OCI-LY3 (cell line): Measurements from ENCODE around the gene DPF3.
A peak's percentile ranks its signal among the peaks of the same experiment; 100 is the strongest.

ENCODE experiments used
- EZH2phosphoT487 ChIP-seq: fragments of 200-600 bp; shearing (Covaris generic); IDR thresholded peaks from 2 replicates; pipeline ENCODE4 v1.6.1; 2018; ENCODE audit warnings: antibody characterized with exemption, mixed run types, low read depth
- TF ChIP-seq, protein P1 (sequence below): fragments of 200-600, 300-600 bp; sonication (generic); IDR thresholded peaks from 2 replicates; pipeline ENCODE4 v1.5.1; 2014; ENCODE audit warnings: antibody characterized with exemption, low read length, low read depth

DNA sequence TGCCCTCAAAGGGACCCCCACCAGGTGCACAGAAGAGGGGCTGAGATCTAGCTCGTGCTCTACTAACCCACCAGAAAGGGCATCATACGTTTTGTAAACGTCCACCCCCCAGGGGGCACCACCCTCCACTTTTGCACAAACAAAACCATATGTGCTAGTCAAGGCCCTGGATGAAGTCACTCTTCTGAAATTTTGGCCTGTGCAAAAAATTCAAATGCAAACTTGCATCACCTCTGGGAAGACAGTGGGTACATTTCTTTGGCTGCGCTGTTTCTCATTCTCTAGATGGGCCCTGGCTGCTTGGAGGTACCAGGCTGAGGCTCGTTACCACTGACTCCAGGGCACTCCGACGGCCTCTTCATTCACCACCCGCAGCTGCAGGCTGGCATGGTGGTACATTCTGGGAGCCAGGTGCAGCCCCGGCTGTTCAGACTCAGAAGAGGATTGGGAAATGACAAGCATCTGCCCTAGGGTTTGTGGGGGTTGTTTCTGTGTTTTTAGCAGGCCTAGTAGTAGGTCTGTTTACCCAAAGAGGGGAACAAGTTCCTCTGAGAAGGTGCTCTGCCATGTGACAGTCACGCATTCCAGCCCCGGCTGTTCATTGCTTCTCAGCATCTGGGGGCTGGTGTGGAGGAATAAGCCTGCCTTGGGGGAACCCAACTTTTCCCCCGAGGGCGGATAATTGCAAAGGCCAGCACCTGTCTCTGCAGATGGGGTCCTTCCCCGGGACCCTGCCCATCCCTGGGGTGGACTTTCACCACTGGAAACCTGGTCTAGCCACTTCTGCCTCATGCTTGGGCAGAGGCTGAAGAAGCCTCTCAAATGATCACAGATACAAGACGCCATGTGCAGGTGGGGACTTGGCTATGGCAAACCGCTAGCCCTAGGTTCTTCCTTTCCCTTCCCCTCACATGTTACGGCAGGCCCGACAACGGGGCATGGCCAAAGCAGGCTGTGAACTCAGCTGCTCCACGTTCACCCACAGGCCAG is 147.6 kb downstream of the DPF3 start:
- TF ChIP-seq, protein P1, sequence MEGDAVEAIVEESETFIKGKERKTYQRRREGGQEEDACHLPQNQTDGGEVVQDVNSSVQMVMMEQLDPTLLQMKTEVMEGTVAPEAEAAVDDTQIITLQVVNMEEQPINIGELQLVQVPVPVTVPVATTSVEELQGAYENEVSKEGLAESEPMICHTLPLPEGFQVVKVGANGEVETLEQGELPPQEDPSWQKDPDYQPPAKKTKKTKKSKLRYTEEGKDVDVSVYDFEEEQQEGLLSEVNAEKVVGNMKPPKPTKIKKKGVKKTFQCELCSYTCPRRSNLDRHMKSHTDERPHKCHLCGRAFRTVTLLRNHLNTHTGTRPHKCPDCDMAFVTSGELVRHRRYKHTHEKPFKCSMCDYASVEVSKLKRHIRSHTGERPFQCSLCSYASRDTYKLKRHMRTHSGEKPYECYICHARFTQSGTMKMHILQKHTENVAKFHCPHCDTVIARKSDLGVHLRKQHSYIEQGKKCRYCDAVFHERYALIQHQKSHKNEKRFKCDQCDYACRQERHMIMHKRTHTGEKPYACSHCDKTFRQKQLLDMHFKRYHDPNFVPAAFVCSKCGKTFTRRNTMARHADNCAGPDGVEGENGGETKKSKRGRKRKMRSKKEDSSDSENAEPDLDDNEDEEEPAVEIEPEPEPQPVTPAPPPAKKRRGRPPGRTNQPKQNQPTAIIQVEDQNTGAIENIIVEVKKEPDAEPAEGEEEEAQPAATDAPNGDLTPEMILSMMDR, result peak; percentile 69
- TF ChIP-seq EZH2phosphoT487, result no peak
